ENCODE data around the gene DNTT.
A peak's percentile ranks its signal among the peaks of the same experiment; 100 is the strongest.

The DNTT gene

DNA sequence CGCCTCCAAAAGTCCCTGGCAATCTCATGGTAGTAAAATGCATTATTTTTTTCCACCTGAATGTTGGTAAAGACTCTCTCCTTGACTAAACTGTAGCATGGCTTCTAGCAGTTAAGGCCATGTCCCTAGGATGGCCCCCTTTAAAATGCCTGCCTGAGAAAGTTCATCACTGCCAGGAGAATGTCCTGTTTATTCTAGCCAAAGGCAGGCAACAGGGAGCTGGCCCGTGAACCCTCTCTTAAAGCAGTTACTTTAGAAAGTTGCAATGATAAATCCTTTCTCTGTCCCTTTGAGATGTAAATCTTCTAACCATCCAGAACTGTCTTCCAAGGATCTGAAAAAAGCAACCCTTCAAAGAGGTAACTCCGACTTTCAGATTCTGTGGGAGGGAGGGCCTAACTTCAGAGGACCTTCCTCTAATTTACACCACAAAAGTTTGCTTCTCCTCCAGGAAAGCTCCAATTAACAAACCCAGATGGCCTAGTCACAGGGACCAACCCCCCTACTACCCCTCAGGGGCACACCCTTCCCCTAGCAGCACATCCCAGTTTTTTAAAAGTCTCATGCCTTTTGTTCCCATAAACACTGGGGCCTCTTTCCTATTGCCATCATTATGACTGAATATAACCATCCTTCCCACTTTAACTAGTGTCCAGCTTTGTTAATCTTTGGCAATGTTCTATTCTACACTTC lies 5.5 kb downstream of the DNTT start:
- DNase-seq (ENCODE audit: low spot score) = no peak

DNA sequence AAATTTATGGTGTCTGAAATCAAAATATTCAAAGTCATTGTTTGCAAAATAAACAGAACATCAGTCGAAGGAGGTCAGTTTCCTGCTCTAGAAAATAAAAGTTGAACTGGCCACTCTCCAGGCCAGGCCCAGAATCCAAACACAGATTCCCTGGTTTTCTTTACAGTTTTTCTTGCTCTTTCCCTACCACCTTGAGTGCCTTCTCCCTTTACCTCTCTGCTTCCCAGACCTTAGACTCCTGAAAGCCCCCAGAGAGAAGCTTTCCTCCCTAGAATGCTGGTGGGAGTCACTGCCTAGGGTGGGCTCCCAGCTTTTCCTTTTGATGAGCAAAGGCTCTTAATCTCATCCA lies 6.1 kb downstream of the DNTT start:
- DNase-seq (ENCODE audit: low spot score) = no peak

DNA sequence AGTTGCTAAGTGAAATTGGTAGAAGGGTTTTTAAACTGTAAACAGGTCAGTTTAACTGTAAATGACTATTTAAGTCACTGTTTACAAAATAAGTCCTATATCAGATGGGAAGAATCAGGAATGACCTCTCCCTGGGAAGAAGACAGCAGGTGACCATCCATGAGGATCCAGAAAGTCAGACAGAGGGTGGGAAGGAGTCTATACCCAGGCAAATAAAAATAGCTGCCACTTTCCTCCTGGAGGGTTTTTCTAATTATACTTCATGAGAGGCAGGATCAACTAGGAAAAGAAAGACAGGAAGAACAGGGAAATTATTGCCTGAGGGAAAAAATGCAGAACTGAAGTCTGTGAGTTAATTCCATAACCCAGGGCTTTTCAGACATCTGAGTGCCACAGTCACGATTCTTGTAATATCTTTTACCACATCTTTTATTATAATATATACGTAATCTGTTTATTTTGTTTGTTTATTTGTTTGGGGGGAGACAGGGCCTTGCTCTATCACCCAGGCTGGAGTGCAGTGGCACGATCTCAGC lies 7.0 kb downstream of the DNTT start:
- no peak for DNase-seq (ENCODE audit: low spot score)

DNA sequence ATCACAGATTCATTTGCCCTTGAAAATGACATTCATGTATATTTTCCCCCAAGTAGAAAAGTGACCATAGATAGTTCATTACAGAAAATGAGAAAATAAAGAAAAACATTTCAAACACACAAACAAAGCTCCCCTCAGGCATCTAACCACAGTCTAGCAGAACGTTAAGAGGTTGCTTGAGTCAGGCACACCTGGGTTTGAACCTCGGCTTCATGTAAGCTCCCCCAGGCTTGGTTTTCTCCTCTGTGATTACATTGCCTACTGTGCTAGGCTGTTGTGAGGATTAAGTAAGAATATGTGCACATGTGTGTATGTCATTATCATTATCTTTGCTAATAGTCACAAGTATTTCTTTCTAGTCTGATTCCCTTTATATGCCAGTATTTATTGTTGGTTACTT lies 9.1 kb downstream of the DNTT start:
- DNase-seq (ENCODE audit: low spot score) = no peak

DNA sequence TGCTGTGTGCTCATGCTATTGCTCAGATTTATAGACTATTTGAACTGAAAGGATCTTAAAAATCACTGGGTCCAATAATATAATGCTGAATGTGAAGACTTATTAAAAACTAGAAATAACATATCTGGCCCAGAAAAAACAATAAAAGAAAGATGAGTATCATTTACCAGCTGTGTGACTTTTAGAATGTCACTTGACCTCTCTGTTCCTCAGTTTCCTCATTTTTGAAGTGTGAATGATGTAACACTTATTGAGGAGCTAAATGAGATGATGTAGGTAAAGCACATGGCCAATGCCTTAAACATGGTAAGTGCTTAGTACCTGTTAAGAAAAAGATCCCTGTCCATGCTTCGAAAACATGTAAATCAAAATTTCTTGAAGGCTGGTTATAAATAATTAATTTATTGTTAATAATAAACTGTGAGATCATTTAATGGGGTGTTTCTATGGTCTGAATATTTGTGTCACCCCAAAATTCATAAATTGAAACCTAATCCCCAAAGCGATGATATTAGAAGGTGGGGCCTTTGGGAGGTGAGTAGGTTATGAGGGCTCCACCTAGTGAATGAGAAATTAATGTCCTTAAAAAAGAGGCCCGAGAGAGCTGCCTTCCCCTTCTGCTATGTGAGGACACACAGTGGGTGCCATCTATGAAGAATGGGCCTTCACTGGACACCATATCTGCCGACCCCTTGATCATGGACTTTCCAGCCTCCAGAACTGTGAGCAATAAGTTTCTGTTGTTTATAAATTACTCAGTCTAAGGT lies 13.0 kb downstream of the DNTT start:
- DNase-seq (ENCODE audit: low spot score) = no peak

DNA sequence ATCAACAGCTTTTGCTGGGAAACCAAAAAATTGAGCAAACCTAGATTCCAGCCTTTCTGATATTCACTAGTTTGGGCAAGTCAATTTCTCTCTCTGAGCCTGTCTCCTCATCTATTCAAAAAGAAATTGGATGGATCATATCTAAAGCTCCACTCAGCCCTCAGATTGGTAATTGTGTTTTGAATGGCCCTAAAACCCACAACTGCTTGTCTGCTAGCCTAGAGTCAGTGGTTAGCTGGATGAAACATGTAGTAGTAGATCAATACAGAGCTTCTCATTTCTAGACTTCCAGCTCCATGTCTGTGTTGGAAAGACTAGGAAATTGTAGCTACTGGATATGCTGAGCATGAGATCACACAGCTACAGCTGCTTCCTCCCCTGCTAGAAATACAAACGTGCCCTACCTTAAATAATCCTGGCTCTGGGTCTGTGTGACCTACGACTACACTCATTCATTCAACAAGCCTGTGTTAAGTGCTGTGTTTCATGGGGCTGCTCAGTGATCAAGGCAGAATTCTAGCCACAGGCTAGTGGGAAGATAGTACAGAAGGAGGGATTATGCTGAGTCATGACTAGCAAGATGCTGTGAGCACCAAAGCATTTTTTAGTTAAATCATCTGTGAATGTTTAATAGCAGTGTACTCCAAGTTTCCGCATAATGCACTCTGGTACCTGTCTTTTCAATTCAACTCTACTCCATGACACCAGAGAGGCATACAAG lies 15.7 kb downstream of the DNTT start:
- DNase-seq (ENCODE audit: low spot score) = no peak

DNA sequence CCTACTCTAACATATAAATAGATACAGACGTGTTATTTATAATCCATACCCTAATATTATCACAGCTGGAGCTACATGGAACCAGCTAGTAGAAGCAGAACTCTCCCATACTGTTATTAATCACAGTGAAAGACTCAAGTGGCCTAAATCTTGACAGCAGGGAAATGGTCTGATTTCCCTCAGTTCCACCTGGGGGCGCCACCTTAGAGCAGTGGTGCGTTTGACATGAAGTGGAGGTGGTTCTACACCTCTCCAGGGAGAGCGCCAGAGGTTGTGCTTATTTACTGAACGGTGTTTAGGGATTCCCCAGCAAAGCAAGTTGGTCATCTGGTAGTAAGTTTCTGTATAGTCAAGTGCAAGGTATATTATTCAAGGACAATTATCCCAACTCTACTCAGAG lies 17.6 kb downstream of the DNTT start:
- DNase-seq (ENCODE audit: low spot score) = no peak

DNA sequence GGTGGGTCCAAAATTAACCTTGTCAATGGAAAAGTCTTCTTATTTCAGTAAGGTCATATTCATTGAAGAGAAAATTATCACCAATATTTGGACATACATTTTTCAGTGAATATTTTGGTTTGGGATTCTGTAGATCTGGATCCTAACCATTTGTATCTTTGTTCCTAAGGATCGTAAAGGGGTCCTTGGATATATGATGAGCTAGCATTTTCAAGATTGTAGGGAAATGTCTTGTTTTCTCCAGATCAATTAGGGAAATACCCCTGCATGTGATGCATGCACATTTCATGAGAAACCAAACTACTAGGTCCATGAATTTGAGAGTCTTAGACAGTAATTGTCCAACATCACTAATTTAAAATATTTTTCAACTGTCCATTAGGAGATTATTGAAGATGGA lies 18.0 kb downstream of the DNTT start:
- DNase-seq (ENCODE audit: low spot score) = no peak

DNA sequence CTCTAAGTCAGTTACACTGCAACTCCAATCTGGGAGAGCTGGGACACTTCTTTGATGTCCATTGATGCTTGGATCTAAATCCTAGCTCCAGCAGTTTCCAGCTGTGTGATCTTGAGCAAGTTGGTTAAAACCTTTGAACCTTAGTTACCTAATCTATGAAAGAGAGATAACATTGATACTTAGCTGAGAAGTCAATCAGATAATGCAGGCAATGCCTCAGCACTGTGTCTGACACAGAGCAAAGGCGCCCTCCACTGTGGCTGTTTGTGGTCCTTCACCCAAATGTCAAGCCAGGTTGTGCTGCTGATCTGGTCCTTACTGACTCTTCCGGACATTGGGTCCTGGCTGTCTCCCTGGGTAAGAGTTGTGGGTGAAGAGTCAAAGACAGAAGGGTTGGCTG lies 20.2 kb downstream of the DNTT start:
- no peak for DNase-seq (ENCODE audit: low spot score)

DNA sequence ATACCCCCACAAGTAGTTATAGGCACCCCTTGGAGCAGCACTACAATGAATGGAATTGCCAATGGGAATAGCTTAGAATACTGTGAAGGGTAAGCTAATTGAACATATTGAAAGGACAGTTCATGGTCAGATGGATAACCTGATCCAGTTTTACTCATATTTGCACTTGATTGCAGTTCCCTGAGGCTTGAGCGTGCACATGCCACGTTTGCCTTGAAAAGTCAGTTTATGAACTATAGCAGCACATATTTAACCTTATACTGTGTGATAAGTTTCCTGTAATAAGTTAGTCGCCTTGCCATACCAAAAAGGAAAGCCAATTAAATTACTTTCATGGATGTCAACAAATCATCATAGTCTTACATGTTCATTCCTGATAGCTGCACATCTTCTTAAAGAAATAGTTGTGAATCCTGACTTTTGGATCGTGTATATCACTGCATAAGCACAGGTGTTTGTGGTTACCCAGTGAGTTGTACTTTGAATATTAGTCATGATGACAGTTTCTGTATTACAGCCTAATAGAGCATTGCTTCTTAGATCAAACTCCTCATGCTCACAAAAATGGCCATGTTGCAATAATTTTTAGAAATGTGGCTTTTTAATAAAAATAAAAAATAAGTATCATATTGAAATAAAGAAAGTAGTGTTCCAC lies 21.6 kb downstream of the DNTT start:
- no peak for DNase-seq (ENCODE audit: low spot score)

DNA sequence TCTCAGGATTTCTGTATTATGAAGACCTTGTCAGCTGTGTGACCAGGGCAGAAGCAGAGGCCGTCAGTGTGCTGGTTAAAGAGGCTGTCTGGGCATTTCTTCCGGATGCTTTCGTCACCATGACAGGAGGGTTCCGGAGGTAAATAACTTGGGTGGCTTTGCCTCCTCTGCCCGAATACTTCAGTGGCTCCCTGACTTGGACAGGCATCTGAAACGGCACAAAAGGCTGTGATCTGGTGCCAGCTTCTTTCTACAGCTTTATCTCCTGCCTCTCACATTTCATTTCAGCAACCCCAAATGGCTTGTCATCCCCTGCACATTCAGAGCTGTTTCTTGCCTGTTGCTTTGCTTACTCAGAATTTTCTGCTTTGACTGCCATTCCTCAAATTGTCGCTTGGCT lies 23.2 kb downstream of the DNTT start:
- no peak for DNase-seq (ENCODE audit: low spot score)

DNA sequence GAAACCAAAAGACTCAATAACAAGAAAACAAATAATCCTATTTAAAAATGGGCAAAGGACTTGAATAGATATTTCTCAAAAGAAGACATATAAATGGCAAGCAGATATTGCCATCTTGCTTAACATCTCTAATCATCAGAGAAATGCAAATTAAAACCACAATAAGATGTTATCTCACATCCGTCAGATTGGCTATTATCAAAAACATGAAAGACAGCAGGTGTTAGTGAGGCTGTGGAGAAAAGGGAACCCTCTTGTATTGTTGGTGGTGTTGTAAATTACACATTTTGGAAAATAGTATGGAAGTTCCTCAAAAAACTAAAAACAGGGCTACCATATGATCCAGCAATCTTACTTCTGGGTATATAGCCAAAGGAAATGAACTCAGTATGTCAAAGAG lies 28.9 kb downstream of the DNTT start:
- DNase-seq (ENCODE audit: low spot score) = no peak

DNA sequence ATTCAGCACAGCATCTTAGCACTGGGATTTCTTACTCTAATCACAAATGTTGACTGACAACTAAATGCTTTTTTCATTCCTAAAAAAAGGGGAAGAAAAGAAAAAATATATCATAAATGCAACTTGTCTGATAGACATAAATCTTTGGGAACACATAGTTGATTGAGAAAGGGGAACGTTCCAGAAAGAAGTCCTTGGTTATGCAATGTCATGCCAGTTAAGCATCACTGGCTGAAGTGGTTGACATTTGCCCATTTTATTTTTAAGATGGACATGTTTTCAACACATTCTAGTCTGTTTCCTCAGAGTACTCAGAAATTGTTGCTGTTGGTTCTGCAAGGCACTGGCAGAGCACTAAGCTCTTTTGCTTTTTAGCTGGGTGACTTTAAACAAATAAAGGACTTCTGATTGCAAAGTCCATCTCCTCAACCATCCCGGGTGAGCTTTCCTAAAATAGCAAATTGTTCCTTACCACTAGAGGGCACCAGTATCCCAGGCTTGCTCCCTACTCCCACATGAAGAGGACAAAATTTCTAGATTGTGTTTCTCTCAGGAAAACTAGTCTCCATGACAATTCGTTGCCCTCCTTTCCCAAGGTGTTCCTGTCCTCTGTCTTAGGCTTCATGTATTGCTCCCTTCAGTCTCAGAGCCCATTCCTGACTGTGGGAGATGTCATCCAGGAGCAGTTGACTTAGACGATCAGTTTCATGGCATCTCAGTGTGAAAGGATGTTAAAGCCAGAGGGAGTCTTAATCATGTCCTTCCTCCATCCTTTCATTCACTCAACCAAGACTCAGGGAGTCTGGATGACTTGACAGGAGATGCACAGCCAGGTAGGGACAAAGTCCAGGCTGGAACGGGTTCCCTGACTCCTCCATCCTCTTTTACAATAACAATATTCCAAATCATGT lies 30.6 kb downstream of the DNTT start:
- peak; percentile 74 for DNase-seq (ENCODE audit: low spot score)

DNA sequence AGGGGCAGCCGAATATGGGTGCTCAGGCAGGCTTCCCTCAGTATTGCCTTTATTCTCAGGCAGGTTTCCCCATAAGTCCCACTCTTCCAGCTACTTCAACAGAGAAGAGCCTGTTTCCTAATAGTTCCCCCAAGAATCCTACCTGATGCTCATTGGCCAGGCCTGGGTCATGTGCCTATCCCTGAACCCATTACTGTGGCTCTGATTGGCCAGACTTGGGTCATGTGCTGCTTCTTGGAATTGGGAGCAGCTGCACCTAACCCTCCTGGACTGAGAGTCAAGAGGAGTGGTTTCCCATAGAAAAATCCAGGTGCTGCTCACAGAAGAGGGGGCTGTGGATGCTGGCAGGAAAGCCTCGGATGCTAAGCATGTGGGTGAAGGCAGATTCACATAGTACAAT lies 32.9 kb downstream of the DNTT start:
- no peak for DNase-seq (ENCODE audit: low spot score)

DNA sequence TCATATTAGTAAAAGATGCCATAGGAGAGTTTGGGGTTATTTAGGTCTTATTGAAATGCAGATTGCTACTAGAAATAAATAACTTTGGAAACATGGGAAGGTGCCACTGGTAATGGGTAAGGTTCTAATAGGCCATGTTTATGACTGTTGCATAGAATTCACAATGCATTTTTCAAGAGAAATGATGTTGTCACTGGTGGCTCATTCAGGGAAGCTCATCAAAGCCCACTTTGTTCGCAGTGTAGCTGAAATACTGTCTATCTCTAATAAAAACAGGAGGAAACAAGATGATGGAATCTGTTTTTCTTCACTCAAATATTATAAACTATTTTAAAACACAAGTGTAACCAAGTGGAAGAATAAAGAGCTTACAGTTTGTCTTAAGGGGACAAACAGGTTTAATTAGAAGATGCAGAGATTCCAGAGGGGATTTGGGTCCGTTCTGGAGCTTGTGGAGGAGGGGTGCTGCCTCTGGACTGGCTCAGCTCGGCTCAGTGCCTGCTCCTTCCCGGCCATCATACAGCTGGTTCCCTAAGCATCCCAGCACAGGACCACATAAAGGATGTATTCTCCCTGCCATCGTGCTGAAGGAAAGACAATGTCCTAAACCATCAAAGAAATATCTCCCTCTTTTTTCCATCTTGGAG lies 34.2 kb downstream of the DNTT start:
- peak; percentile 62 for DNase-seq (ENCODE audit: low spot score)

DNA sequence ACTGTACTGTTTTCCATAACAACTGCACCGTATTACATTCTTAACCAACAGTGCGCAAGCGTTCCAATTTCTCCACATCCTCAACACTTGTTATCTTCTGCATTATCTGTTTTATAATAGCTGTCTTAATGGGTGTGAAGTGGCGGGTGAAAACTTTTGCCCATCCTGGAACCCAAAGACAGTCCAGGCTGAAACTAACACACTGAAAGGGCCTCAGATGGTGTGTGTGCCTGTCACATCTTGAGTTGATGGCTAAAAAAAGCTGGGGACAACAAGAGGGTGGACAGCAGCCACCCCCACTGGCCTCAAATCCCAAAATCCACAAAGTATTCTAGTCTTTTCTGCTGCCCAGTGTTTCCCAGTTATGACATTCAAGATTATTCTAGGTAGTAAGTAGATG lies 35.1 kb downstream of the DNTT start:
- DNase-seq (ENCODE audit: low spot score) = no peak

DNA sequence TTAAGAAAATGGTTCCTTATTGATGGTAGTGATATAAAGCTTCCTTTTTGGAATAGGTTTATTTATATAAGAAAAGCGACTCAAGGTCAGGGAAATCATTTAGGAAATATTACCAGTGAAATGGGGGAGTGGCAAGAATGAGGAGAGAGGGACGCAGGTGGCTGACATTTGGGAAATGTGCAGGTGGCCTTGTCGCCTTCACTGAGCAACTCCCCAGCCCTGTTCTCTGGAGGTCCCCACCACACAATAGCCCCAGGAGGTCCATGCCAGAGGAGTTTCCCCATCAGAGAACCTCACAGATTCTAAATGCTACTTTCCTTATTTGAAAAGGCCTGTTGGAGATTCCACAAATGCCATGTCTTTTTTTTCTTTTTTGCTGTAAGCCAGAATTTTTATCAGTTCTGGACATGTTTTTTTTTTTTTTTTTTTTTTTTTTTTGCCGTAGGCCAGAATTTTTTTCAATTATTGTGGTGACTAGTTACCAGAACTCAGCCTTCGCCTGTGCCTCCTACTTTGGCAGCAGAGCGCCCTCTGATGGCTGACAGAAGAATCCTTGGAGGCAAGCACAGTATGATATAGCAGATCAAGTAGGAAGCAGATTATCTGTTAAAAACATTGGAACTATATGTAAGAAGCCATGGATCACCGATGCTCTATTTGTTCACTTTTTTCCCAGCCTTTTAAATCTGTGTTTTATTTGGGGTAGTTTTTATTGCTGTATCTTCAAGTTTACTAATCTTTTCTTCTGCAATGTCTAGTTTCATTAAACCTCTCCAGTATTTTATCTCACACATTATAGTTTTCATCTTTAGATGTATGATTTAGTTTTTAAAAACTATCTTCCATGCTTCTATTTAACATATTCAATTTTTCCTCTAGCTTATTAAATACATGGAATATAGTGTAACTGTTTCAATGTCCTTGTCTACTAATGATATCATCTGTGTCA lies 36.0 kb downstream of the DNTT start:
- DNase-seq (ENCODE audit: low spot score) = peak; percentile 85

DNA sequence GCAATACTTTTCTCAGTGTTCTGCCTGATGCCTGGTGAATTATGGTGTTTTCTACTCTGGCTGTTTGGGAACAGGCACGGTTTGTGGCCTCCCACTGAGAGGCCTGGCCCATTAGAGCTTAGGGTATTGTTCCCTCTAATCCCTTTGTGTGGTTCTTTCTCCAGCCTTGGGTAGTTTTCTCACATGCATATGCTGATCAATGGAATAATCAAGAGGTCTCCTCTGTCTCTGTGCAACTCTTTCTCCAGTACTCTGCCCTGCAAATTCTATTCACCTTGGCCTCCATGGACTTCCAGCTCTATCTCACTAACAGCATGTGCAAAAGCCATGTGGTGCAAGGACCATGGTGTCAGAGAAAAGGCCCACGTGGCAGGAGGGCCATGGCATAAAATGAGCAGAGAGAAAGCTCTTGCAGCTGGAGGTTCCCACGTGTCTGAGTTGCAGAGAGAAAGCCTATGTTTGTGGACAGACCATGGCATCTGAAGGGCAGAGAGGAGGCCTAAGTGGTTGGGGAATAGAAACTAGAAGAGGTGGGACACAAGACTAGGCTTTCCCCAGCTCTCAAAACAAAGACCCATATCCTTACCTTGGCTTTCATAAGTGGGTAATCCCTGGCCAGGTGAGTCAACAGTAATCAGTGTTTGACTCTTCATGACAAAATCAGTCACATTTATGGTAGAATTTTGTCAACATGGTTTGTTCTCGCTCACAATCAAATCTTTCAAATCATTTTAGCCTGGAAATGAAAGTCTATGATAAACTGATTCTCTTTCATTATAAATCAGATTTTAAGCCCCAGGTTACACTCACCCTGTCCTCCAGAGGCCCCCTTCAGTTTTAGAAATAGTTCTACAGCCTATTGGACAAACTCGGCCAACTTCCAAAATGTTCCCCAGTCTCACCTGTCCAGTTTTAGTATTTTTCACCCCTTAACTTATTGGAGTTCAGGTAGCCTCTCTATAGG lies 37.3 kb downstream of the DNTT start:
- no peak for DNase-seq (ENCODE audit: low spot score)

DNA sequence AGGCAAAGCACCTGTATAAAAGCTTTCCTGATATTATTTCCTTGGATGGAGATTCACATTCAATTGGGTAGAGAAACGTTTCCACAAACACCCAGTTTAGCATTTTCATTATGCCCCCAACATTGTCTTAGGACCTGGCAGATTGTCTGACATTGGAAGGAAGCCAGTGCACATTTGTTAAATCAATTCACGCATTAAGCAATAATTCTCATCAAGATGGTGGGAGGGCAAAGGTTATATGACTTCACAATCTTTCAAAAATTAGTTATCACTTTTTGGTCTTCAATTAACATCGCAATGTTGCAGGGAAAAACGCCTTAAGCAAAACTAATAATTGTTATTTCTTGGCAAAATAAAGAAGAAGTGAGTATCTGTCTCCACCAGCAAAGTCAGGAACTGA lies 38.2 kb downstream of the DNTT start:
- DNase-seq (ENCODE audit: low spot score) = no peak
